DMS 273 (cell line): ENCODE results near the gene BCAS4.
A peak's percentile ranks its signal among the peaks of the same experiment; 100 is the strongest.
"Not testable (repeated sequence)": the region's sequence is repeated elsewhere in the genome, so short reads cannot be mapped to it uniquely, and the experiment has no call there.

Source experiments
- DNase-seq: peaks from one replicate; lab custom pipeline; 2025; ENCODE audit not compliant: unreplicated experiment; lab: John Stamatoyannopoulos, UW

The BCAS4 gene

GRCh38 chr20:50874111-50874757 lies 79.4 kb downstream of the BCAS4 start:
- no peak for DNase-seq

DNA sequence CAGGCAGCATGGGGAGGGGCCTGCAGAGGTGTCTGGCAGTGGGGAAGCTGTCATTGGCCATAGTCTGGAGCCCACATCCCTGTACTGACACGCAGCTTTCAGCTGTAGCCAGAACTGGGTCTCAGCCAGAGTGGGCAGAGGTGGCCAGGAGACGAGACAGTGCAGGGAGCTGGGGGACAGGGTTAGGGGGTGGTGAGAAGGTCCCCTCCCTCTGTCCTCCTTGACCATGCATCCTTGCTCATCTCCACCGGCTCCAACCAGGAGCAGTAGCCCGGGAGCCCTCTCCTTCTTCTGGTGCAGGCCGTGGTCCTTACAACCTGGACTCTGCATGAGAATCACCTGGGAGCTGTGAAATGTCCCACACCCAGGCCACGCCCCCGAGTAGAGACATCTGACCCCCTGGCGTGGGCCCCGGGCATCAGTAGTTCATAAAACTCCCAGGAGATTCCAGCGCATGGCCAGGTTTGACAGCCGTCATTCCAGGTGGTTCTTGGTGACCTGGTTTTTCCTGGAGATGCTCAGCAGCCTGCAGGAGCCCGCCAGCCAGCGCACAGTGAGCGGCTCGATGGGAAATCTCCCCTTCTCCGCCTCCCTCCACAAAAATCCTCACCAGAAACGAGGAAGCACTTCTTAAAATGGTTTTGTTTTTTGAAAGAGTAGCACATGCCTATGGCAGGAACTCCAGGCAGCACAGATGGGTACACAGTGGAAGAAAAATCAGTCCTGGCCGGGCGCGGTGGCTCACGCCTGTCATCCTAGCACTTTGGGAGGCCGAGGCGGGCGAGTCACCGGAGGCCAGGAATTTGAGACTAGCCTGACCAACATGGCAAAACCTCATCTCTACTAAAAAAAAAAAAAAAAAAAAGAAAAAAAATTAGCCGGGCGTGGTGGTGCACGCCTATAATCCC lies 80.2 kb downstream of the BCAS4 start:
- no peak for DNase-seq

GRCh38 chr20:50876063-50876685 lies 81.3 kb downstream of the BCAS4 start:
- DNase-seq, result no peak

DNA sequence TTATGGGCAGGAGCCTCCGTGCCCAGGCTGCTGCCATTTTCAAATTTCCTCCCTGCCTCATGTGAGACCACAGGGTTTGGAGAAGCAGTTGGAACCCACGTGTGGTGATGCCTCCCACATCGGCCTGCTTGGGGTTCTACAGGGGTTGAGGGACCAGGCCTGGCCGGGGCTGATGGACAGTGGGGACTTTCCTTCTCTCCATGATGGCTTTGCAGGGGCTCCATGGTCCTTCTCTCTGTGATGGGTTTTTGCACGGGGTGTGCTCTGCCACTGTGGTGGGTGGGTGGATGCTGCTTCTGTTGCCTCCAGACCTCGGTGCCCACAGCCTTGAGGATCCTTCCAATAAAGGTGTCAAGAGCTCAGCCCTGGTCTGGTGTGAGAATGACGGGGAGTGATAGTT lies 82.0 kb downstream of the BCAS4 start:
- DNase-seq, result no peak

DNA sequence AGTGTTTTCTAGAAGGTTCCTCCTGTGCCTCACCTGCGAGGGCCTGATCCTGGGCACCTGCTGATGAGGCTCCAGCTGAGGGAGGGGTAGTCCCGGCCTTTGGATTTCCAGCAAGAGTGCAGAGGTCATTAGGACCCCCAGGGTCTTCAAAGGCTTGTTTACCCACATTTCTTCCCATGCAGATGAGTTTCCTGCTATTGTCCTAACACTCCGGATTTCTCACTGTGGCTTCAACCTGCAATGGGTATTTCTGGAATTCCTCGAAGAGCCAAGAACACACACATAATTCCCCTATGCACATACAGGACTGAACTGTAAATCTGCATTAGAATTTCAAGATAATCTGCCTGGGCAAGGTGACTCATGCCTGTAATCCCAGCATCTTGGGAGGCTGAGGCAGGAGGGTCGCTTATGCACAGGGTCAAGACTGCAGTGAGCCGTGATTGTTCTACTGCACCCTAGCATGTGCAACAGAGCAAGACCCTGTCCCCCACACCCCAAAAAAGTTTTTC lies 82.4 kb downstream of the BCAS4 start:
- DNase-seq, result no peak

- no peak for DNase-seq
Measured at GRCh38 chr20:50879649-50880550, 85.0 kb downstream of the BCAS4 start.

GRCh38 chr20:50881759-50882424 lies 87.0 kb downstream of the BCAS4 start:
- not testable (repeated sequence) for DNase-seq

- DNase-seq, result no peak
Measured at GRCh38 chr20:50883856-50884255, 89.0 kb downstream of the BCAS4 start.

- peak; percentile 47 for DNase-seq
Measured at GRCh38 chr20:50885068-50885467, 90.2 kb downstream of the BCAS4 start.

DNA sequence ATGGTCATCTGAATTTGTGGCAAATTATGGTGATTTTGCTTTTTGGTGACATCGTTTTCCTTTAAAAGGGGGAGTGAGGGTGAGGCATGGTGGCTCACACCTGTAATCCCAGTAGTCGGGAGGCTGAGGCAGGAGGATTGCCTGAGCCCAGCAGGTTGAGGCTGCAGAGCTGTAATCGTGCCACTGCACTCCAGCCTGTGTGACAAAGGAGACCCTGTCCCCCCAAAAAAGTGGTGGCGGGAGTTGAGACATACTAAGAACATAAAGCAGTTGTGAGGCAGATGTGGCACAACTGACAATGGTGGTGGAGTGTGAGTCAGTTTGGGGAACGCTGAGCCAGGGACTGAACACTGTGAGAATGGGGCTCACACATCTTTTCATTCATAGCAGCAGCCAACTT lies 90.9 kb downstream of the BCAS4 start:
- no peak for DNase-seq

- peak; percentile 47 for DNase-seq
Measured at GRCh38 chr20:50886184-50886790, 91.4 kb downstream of the BCAS4 start.

- DNase-seq, result no peak
Measured at GRCh38 chr20:50887576-50887975, 92.7 kb downstream of the BCAS4 start.

DNA sequence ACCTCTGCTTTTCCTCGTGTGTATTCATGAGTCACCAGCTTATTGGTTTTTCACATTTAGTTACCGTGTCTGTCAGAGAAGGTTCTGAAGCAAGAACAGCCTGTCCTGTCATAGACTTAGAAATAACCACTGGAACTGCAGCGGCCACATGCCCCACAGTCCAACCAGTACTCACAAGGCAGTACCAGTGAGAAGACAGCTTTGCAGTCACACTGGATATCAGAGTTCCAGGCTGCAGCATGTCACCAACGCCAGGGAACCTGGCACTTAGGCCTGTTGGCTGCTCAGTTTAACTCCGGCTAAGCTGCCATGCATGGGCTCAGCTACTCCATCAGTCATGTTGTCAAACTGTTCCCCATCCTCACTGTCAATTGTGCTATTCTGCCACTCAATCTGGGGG lies 96.3 kb downstream of the BCAS4 start:
- no peak for DNase-seq

- no peak for DNase-seq
Measured at GRCh38 chr20:50892394-50892793, 97.5 kb downstream of the BCAS4 start.

- no peak for DNase-seq
Measured at GRCh38 chr20:50893620-50894019, 98.8 kb downstream of the BCAS4 start.

DNA sequence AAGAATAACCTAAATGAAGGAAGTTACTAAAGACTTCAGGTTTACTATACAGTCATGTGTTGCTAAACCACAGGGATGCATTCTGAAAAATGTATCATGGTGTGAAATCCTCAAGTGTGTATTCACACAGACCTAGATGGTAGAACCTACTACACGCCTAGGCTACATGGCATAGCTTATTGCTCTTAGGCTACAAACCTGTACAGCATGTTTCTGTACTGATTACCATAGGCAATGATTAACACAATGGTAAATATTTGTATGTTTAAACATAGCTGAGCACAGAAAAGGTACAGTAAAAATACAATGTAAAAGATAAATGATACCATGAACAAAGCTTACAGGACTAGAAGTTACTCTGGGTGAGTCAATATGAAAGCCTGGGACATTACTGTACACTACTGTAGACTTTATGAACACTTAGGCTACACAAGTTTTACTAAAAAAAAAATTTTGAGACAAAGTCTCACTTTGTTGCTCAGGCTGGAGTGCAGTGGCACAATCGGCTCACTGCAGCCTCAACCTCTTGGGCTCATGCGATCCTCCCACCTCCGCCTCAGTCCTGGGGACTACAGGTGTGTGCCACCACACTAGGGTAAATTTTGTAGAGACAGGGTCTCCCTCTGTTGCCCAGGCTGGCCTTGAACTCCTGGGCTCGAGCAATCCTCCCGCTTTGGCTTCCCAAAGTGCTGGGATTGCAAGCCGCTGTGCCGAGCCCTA lies 100.4 kb downstream of the BCAS4 start:
- no peak for DNase-seq

DNA sequence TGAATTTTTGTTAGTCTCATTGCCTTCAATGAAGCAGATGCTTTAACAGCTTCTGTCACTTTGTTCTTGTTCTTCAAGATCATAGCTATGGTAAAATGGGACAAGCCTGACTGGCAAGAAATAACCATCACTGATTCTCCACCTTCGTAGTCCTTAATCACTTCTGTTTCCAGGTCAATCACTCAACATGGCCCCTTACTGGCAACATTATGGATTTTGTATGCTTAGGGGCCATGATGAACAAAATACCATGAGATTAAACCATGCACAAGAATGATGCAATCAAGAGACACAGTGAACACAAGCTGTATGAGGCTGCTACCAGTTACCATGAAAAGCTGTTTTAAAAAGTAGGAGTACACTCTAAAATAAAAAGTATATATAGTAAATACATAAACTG lies 103.6 kb downstream of the BCAS4 start:
- DNase-seq, result no peak

DNA sequence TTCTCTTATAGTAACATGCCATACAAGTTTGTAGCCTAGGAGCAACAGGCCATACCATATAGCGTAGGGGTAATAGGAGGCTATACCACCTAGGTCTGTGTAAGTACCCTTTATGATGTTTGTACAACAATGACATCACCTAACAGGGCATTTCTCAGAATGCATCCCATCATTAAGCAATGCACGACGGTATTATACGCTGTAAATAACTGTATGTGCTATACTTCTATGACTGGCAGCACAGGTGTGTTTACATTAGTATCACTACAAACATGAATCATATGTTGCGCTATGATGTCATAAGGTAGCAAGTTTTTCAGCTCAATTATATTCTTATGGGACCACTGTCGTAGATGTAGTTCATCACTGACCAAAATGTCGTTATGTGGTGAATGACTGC lies 105.4 kb downstream of the BCAS4 start:
- DNase-seq, result no peak

- DNase-seq, result no peak
Measured at GRCh38 chr20:50901301-50901700, 106.4 kb downstream of the BCAS4 start.
